Measurements from ENCODE around the gene YPEL1.
A peak's percentile ranks its signal among the peaks of the same experiment; 100 is the strongest.

YPEL1 gene

DNA sequence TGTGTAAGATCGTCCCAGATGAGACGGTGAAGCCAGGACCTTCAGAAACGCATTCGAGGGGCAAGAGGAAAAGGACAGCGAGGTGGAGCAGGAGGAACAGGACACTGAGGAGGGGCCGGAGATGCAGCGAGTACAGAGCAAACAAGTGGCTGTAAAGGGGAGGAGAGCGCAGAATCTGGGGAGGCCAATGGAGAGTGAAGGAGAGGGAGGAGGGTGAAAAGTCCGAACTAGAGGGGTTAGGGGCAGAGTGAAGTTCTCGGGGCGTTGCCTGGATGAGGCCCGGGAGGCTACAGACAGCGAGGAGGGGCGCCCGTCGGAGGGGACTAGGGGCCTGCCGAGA lies 78.6 kb downstream of the YPEL1 start:
- H3K9me3 ChIP-seq (ENCODE audit: control insufficient read depth, low read length), result no peaks in the 10 kb centered on the region
- peak overlapping the region; percentile 73 for H3K4me2 ChIP-seq (ENCODE audit: low read length)
- peak overlapping the region; percentile 84 for H2AFZ ChIP-seq
- no peak overlapping the region for H3K27ac ChIP-seq
- no peak overlapping the region for H3K9ac ChIP-seq
- no peaks in the 10 kb centered on the region for H3K4me1 ChIP-seq
- no peaks in the 10 kb centered on the region for H3K36me3 ChIP-seq (ENCODE audit: control insufficient read depth, insufficient read depth, low read length)
- no peaks in the 10 kb centered on the region for H3K79me2 ChIP-seq
- TF ChIP-seq, protein P1, sequence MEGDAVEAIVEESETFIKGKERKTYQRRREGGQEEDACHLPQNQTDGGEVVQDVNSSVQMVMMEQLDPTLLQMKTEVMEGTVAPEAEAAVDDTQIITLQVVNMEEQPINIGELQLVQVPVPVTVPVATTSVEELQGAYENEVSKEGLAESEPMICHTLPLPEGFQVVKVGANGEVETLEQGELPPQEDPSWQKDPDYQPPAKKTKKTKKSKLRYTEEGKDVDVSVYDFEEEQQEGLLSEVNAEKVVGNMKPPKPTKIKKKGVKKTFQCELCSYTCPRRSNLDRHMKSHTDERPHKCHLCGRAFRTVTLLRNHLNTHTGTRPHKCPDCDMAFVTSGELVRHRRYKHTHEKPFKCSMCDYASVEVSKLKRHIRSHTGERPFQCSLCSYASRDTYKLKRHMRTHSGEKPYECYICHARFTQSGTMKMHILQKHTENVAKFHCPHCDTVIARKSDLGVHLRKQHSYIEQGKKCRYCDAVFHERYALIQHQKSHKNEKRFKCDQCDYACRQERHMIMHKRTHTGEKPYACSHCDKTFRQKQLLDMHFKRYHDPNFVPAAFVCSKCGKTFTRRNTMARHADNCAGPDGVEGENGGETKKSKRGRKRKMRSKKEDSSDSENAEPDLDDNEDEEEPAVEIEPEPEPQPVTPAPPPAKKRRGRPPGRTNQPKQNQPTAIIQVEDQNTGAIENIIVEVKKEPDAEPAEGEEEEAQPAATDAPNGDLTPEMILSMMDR (IDR thresholded peaks at IDR 0.05), result no peak
- H3K4me3 ChIP-seq (ENCODE audit: low read depth, low read length), result peak overlapping the region; percentile 59
- H3K27me3 ChIP-seq (ENCODE audit: control insufficient read depth, insufficient read depth, low read length), result no peaks in the 10 kb centered on the region

DNA sequence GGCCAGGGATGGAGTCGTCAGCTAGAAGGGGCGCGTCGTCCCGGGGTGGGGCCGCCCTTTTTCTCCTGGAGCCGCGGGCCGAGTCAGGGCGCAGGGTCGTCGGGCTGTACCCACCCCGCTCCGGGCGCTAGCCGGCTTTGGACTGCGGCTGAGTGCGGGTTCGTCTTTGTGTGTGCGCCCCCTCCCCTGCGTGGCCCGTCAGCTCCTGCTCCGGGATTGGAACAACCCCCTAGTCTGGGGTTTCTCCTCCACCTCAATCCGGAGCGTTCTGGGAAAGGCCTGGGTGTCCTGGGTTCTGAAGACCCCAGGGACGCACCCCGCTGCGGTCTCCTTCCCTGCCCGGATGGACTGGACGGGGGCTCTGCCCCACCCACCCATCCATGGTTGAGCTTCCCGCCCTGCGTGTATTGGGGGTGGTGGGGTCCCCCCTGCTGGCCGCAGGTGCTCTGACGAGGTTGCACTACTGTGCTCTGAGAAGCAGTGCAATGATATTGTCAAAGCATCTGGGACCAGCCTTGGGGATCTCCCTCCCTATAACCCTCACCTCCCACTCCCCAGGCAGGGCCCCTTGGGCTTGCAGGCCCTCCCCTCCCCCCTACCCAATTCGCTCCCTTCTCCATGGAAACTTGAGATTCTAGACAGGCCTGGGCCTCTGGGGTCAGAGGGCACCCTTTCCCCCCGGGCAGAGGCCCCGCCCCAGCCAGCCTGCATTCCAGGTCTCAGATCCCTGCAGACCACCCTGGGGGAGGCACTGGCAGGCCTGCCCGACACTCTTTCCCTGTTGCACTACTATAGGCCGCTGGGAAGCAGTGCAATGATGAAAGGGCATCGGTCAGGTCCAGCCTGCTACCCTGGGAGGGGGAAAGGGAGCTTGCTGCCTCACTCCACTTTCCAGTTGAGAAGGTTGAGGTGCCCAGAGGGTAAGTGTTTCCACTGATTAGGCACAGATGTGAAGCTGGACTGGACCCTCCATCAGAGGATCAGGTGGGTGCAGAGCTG lies 82.7 kb downstream of the YPEL1 start:
- H3K4me1 ChIP-seq, result no peaks in the 10 kb centered on the region
- peak overlapping the region; percentile 95 for H3K4me2 ChIP-seq (ENCODE audit: low read length)
- no peak overlapping the region for H3K9ac ChIP-seq
- H3K36me3 ChIP-seq (ENCODE audit: control insufficient read depth, insufficient read depth, low read length), result no peaks in the 10 kb centered on the region
- H3K27me3 ChIP-seq (ENCODE audit: control insufficient read depth, insufficient read depth, low read length), result no peaks in the 10 kb centered on the region
- TF ChIP-seq, protein P1 (IDR thresholded peaks at IDR 0.05), result no peak
- H2AFZ ChIP-seq, result peak overlapping the region; percentile 87
- H3K9me3 ChIP-seq (ENCODE audit: control insufficient read depth, low read length), result no peaks in the 10 kb centered on the region
- no peaks in the 10 kb centered on the region for H3K79me2 ChIP-seq
- peak overlapping the region; percentile 62 for H3K4me3 ChIP-seq (ENCODE audit: low read depth, low read length)
- no peak overlapping the region for H3K27ac ChIP-seq

DNA sequence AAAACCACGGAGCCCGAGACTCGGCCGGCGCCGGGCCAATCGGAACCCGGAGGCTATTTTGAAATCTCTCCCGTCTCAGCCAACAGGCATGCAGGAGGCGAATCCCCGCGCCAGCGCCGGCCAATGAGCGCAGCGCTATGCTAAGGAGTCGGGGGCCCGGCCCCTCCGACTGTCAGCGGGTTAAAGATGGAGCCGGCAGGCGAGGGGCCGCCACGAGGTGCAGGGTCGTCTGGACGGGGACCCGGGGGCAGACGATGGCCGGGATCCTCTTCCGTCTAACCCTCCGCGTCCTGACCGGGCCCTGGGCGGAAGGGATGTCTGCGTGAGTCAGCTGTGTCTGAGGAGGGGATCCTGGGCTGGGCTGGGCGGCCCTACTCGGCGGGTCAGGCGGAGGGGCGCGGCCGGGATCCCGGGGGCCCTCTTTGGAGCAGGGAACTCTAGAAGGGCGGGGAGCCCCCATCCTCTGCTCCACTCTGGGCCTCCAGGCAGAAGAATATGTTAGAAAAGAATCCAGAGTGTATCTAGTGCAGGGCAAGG lies 83.5 kb downstream of the YPEL1 start:
- no peaks in the 10 kb centered on the region for H3K27me3 ChIP-seq (ENCODE audit: control insufficient read depth, insufficient read depth, low read length)
- H3K36me3 ChIP-seq (ENCODE audit: control insufficient read depth, insufficient read depth, low read length), result no peaks in the 10 kb centered on the region
- H2AFZ ChIP-seq, result peak overlapping the region; percentile 87
- no peaks in the 10 kb centered on the region for H3K79me2 ChIP-seq
- peak overlapping the region; percentile 62 for H3K4me3 ChIP-seq (ENCODE audit: low read depth, low read length)
- H3K27ac ChIP-seq, result no peak overlapping the region
- no peaks in the 10 kb centered on the region for H3K4me1 ChIP-seq
- H3K9ac ChIP-seq, result no peak overlapping the region
- no peaks in the 10 kb centered on the region for H3K9me3 ChIP-seq (ENCODE audit: control insufficient read depth, low read length)
- TF ChIP-seq, protein P1 (IDR thresholded peaks at IDR 0.05), result no peak
- H3K4me2 ChIP-seq (ENCODE audit: low read length), result peak overlapping the region; percentile 95

DNA sequence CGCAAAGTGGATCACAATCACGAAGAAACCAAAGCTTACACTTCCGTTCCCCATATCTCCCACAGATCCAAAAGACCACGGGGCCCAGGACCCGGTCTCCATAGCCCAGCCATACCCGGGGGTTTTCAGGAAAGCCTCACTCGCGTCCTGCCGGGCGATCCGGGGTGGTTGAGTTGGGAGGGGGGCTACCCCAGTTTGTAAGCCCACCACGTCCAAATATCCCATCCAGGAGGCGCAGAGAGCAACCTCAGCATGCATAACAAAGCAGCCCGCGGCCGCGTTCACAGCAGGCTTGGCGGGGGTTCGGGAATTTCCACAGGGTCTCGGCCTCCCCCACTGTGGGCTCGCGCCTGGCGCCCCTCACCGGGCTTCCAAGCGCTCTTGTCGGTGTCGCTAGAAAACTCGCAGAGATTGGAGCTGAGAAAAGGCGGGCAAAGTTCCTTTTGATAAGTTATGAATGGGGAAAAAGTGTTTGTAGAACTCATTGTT lies 84.0 kb downstream of the YPEL1 start:
- no peaks in the 10 kb centered on the region for H3K9me3 ChIP-seq (ENCODE audit: control insufficient read depth, low read length)
- H3K36me3 ChIP-seq (ENCODE audit: control insufficient read depth, insufficient read depth, low read length), result no peaks in the 10 kb centered on the region
- no peak overlapping the region for H3K27ac ChIP-seq
- H2AFZ ChIP-seq, result peak overlapping the region; percentile 87
- peak overlapping the region; percentile 62 for H3K4me3 ChIP-seq (ENCODE audit: low read depth, low read length)
- H3K9ac ChIP-seq, result no peak overlapping the region
- H3K4me2 ChIP-seq (ENCODE audit: low read length), result peak overlapping the region; percentile 95
- H3K79me2 ChIP-seq, result no peaks in the 10 kb centered on the region
- no peaks in the 10 kb centered on the region for H3K27me3 ChIP-seq (ENCODE audit: control insufficient read depth, insufficient read depth, low read length)
- TF ChIP-seq, protein P1 (IDR thresholded peaks at IDR 0.05), result no peak
- no peaks in the 10 kb centered on the region for H3K4me1 ChIP-seq

Measured in parathyroid adenoma (tissue), 2 donors.